Sigmoid colon (tissue), 7 donors: ENCODE results near the gene CHCHD1. TPM values are rescaled to one million over a fixed set of nuclear protein-coding genes. Genes with fewer than 3 reads are reported as not detected.
A peak's percentile ranks its signal among the peaks of the same experiment; 100 is the strongest.

Source experiments
- DNase-seq: peaks from one replicate; pipeline ENCODE4 v3.0.0-alpha.2; 2019
- H3K27ac ChIP-seq, 4 donors: fragments of 200-600 bp; sonication (generic); one replicate each; pipeline ENCODE4 v1.5.1; 2016 to 2019; ENCODE audit warnings: mild to moderate bottlenecking in 1 of 4
- H3K27me3 ChIP-seq, 3 donors: fragments of 200-600 bp; sonication (generic); one replicate each; pipeline ENCODE4 v1.5.1; 2019; ENCODE audit warnings: mild to moderate bottlenecking in 1 of 3
- H3K36me3 ChIP-seq, 4 donors: fragments of 200-600 bp; sonication (generic); one replicate each; pipeline ENCODE4 v1.5.1; 2016 to 2019
- H3K4me1 ChIP-seq, 4 donors: fragments of 200-600 bp; sonication (generic); one replicate each; pipeline ENCODE4 v1.5.1; 2017 to 2019
- H3K4me3 ChIP-seq, 4 donors: fragments of 200-600 bp; sonication (generic); one replicate each; pipeline ENCODE4 v1.5.1; 2017 to 2019; ENCODE audit warnings: mild to moderate bottlenecking in 2 of 4, moderate library complexity in 1 of 4
- H3K9me3 ChIP-seq, 4 donors: fragments of 200-600 bp in 3 of 4; sonication (generic) in 3 of 4; one replicate each; pipeline versions ENCODE4 v1.5.1 to v1.6.1; 2013 to 2019
- CTCF ChIP-seq, 4 experiments: fragments of 450-650 bp in 3 of 4; fragments of 200-600 bp in 1 of 4; IDR thresholded peaks; one replicate each; pipeline ENCODE4 v1.5.1; 2016 to 2019; ENCODE audit warnings: antibody characterized with exemption in 4 of 4, mild to moderate bottlenecking in 3 of 4, moderate library complexity in 2 of 4
- EP300 ChIP-seq, 4 donors: sonication (generic); formaldehyde crosslinking; IDR thresholded peaks; one replicate each; pipeline ENCODE4 v1.6.1; 2017; ENCODE audit warnings: antibody characterized with exemption in 4 of 4
- POLR2A ChIP-seq, 2 donors: fragments of 450-650 bp; IDR thresholded peaks; one replicate each; pipeline ENCODE4 v1.6.1; 2016; ENCODE audit warnings: antibody characterized with exemption in 2 of 2, mild to moderate bottlenecking in 2 of 2, moderate library complexity in 2 of 2
- POLR2AphosphoS5 ChIP-seq, 4 donors: sonication (generic); formaldehyde crosslinking; IDR thresholded peaks; one replicate each; pipeline ENCODE4 v1.6.1; 2017; ENCODE audit warnings: antibody characterized with exemption in 4 of 4
- WGBS, 2 donors: extraction: QIAGEN DNeasy Blood & Tissue Kit; methylation state at CpG; one replicate each; pipeline ENCODE4 v1.1.7; 2013; 5-methylcytosine and 5-hydroxymethylcytosine counted together
- intact Hi-C: fragments of 100-400 bp; cut with DNase I; formaldehyde crosslinking; loops from one replicate; pipeline ENCODE4 v1.15.1; 2023
- polyA plus RNA-seq, 3 donors: library from polyadenylated mRNA; stranded (reverse); fragments of 200-250 nt; gene quantifications; one replicate each; pipeline ENCODE4 v1.2.3, GENCODE V29; 2013
- total RNA-seq, 4 donors: library from RNA; depleted of rRNA; stranded (reverse); fragments of >200 nt; gene quantifications; one replicate each; pipeline ENCODE4 v1.1.0, GENCODE V29; 2016
- donor health status: healthy with polysubstance abuse.
- donor health status: Bipolar disorder and iron deficiency.
- donor health status: healthy.

The CHCHD1 gene
- total and polyA plus RNA-seq, 7 donors = 28.1 to 134 (median 36.6) TPM

- no peak overlapping the region for H3K27ac ChIP-seq
- no peak for DNase-seq
- intact Hi-C loops = no loop called here
- H3K4me3 ChIP-seq = no peak overlapping the region
- 84 to 86% methylated on average over 3 of the region's 3 CpGs for WGBS, 2 donors
- peaks cover 0 to 45% (median 43%) of the 10 kb centered on the region in 4 donors for H3K4me1 ChIP-seq
- H3K27me3 ChIP-seq = no peaks in the 10 kb centered on the region
- H3K9me3 ChIP-seq = no peaks in the 10 kb centered on the region
- peaks cover 0 to 59% (median 11%) of the 10 kb centered on the region in 4 donors for H3K36me3 ChIP-seq
- TF ChIP-seq CTCF (IDR thresholded peaks at IDR 0.05) (no peak), POLR2AphosphoS5 (IDR thresholded peaks at IDR 0.05) (no peak), EP300 (IDR thresholded peaks at IDR 0.05) (no peak), POLR2A (IDR thresholded peaks at IDR 0.05) (no peak)
Observed at GRCh38 chr10:73779539-73780197, 2.2 kb upstream of the CHCHD1 start.

- peaks cover 0 to 43% (median 40%) of the 10 kb centered on the region in 4 donors for H3K4me1 ChIP-seq
- H3K27me3 ChIP-seq = no peaks in the 10 kb centered on the region
- WGBS, 2 donors = 75 to 83% methylated on average over 5 of the region's 5 CpGs
Observed at GRCh38 chr10:73780301-73780700, 1.5 kb upstream of the CHCHD1 start.

GRCh38 chr10:73780966-73781365 is 882 bp upstream of the CHCHD1 start:
- H3K27ac ChIP-seq = peak overlapping the region in 3 of 4 donors; percentile 92 to 97 (median 96)
- no peak for TF ChIP-seq EP300 (IDR thresholded peaks at IDR 0.05)
- TF ChIP-seq POLR2A (IDR thresholded peaks at IDR 0.05) = no peak
- TF ChIP-seq CTCF (IDR thresholded peaks at IDR 0.05) = no peak
- no peak for TF ChIP-seq POLR2AphosphoS5 (IDR thresholded peaks at IDR 0.05)
- WGBS, 2 donors = 8 to 27% methylated on average over 11 of the region's 11 CpGs
- H3K36me3 ChIP-seq = peaks cover 0 to 50% (median 9%) of the 10 kb centered on the region in 4 donors
- H3K4me1 ChIP-seq = peaks cover 0 to 39% (median 39%) of the 10 kb centered on the region in 4 donors
- H3K27me3 ChIP-seq = no peaks in the 10 kb centered on the region
- H3K4me3 ChIP-seq = peak overlapping the region; percentile 72 to 94 (median 92)
- intact Hi-C loops = no loop called here
- peak; percentile 58 for DNase-seq
- no peaks in the 10 kb centered on the region for H3K9me3 ChIP-seq

More at GRCh38 chr10:73780301-73780700, 1.5 kb upstream of the CHCHD1 start:
- TF ChIP-seq POLR2A (IDR thresholded peaks at IDR 0.05) (no peak), POLR2AphosphoS5 (IDR thresholded peaks at IDR 0.05) (no peak), CTCF (IDR thresholded peaks at IDR 0.05) (no peak)
- DNase-seq = peak; percentile 55
- Histone ChIP-seq H3K9me3 (no peaks in the 10 kb centered on the region), H3K4me3 (no peak overlapping the region), H3K36me3 (peaks cover 0 to 57% (median 11%) of the 10 kb centered on the region in 4 donors), H3K27ac (peak overlapping the region in 1 of 4 donors; percentile 16)
- intact Hi-C loops = no loop called here

GRCh38 chr10:73781548-73781878 is 335 bp upstream of the CHCHD1 start:
- no peak for TF ChIP-seq EP300 (IDR thresholded peaks at IDR 0.05)
- Histone ChIP-seq H3K9me3 (no peaks in the 10 kb centered on the region), H3K4me3 (peak overlapping the region; percentile 72 to 94 (median 92)), H3K27me3 (no peaks in the 10 kb centered on the region), H3K4me1 (peaks cover 0 to 43% (median 42%) of the 10 kb centered on the region in 4 donors), H3K27ac (peak overlapping the region; percentile 92 to 97 (median 94)), H3K36me3 (peaks cover 0 to 45% (median 9%) of the 10 kb centered on the region in 4 donors)
- DNase-seq = no peak
- intact Hi-C loops = no loop called here
- WGBS, 2 donors = 1% methylated on average over 14 of the region's 14 CpGs

- TF ChIP-seq POLR2AphosphoS5 (IDR thresholded peaks at IDR 0.05) (no peak), EP300 (IDR thresholded peaks at IDR 0.05) (no peak), POLR2A (IDR thresholded peaks at IDR 0.05) (no peak)
- H3K36me3 ChIP-seq = peaks cover 0 to 33% (median 9%) of the 10 kb centered on the region in 4 donors
- H3K4me3 ChIP-seq = peak overlapping the region; percentile 72 to 94 (median 92)
- H3K27me3 ChIP-seq = no peaks in the 10 kb centered on the region
- DNase-seq = no peak
- intact Hi-C loops = no loop called here
- no peaks in the 10 kb centered on the region for H3K9me3 ChIP-seq
- 33 to 47% methylated on average over 2 of the region's 2 CpGs for WGBS, 2 donors
- peaks cover 0 to 55% (median 52%) of the 10 kb centered on the region in 4 donors for H3K4me1 ChIP-seq
- peak overlapping the region; percentile 92 to 97 (median 94) for H3K27ac ChIP-seq
Observed at GRCh38 chr10:73782749-73783085, 869 bp downstream of the CHCHD1 start.
